K562 (cell line): Measurements from ENCODE around the gene SH2D4B.

Source experiments
- MEF2D ChIP-seq: conservative IDR thresholded peaks from 2 replicates; pipeline ENCODE4 v1.6.1; 2016; ENCODE audit warnings: low read depth, missing genetic modification characterization, missing compliant biosample characterization
- RAD21 ChIP-seq, 2 experiments: fragments of 250-450 bp in 1 of 2; fragments of 450-650 bp in 1 of 2; sonication (Bioruptor Pico) in 1 of 2; formaldehyde crosslinking in 1 of 2; IDR thresholded peaks in 1 of 2; conservative IDR thresholded peaks in 1 of 2; 2 replicates each; pipeline versions ENCODE4 v1.4.0 to v1.8.0; 2020 to 2022; ENCODE audit warnings: mild to moderate bottlenecking in 2 of 2, moderate library complexity in 1 of 2
- ZNF583 ChIP-seq: fragments of 250-450 bp; sonication (Bioruptor Pico); IDR thresholded peaks from 2 replicates; pipeline ENCODE4 v1.4.0; 2020
- TF ChIP-seq, protein P1 (sequence below): fragments of 450-650 bp; formaldehyde crosslinking; IDR thresholded peaks from 2 replicates; pipeline ENCODE4 v1.4.0; 2020; ENCODE audit warnings: mild to moderate bottlenecking, moderate library complexity

DNA sequence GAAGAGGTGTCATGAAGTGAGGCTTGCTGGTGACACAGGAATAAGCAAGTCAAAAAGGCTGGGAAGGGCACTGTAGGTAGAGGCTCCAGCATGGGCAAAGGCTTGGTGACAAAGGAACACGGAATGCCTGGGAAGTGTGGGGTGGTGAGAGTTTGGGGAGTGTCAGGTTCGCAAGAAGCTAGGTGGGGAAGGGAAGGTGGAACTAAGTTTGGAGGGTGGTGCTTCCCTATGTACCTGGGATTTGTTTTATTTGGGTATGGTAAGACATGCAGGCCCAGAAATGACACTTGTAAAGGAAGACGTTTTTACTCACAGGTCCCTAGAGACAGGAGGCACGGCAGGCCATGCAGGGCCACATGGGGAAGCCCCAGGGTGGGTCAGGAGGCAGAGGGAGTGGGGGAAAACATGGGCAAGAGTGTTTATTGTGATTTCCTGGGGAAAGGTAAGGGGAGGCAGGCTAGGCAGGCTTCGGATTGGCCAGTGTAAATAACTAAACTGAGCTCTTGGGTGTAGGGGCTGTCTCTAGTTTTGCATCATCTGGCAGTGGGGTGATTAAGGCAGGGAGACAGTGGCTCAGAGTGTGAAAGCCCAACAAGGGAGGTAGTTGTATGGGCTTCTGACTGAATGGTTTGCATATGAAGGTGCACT is 52.1 kb downstream of the SH2D4B start:
- TF ChIP-seq RAD21 (CRISPR knock-in tag; conservative IDR thresholded peaks at IDR 0.05 in 1 of 2, IDR thresholded peaks at IDR 0.05 in 1 of 2) (no peak), ZNF583 (CRISPR knock-in tag) (no peak), MEF2D (tag) (no peak)
- TF ChIP-seq, protein P1, sequence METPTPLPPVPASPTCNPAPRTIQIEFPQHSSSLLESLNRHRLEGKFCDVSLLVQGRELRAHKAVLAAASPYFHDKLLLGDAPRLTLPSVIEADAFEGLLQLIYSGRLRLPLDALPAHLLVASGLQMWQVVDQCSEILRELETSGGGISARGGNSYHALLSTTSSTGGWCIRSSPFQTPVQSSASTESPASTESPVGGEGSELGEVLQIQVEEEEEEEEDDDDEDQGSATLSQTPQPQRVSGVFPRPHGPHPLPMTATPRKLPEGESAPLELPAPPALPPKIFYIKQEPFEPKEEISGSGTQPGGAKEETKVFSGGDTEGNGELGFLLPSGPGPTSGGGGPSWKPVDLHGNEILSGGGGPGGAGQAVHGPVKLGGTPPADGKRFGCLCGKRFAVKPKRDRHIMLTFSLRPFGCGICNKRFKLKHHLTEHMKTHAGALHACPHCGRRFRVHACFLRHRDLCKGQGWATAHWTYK (CRISPR knock-in tag) = no peak
